H1 (cell line): ENCODE measurements around the gene TXLNG. TPM values are rescaled to one million over a fixed set of nuclear protein-coding genes. Genes with fewer than 3 reads are reported as not detected.

ENCODE experiments used
- ASH2L ChIP-seq: fragments of 200-600, 300-600 bp; sonication (generic); IDR thresholded peaks from one replicate; pipeline ENCODE4 v1.7.1; 2017; ENCODE audit warnings: low read length
- CREB1 ChIP-seq: IDR thresholded peaks from 2 replicates; pipeline ENCODE4 v1.6.1; 2012; ENCODE audit warnings: inconsistent platforms
- GTF2F1 ChIP-seq: IDR thresholded peaks from 2 replicates; pipeline ENCODE4 v1.6.1; 2012; ENCODE audit warnings: low read depth, low read length, improper control_type of control experiment, borderline replicate concordance
- POLR2A ChIP-seq, 2 experiments: IDR thresholded peaks; 1 replicate in 1 of 2; 2 replicates in 1 of 2; pipeline ENCODE4 v1.6.1; 2011; ENCODE audit warnings: low read depth in 2 of 2, low read length in 2 of 2, mild to moderate bottlenecking in 2 of 2; ENCODE audit errors: control extremely low read depth in 1 of 2
- POLR2AphosphoS5 ChIP-seq: IDR thresholded peaks from 2 replicates; pipeline ENCODE4 v1.6.1; 2011; ENCODE audit warnings: low read depth, low read length
- TAF1 ChIP-seq: IDR thresholded peaks from 2 replicates; pipeline ENCODE4 v1.6.1; 2011; ENCODE audit warnings: mild to moderate bottlenecking, low read depth, low read length
- polyA plus RNA-seq, 7 experiments: library from polyadenylated mRNA; depleted of rRNA in 3 of 7; stranded (reverse) in 5 of 7; unstranded in 2 of 7; fragments of >200 nt in 5 of 7; fragments of 200-250 nt in 2 of 7; gene quantifications; 1 replicate in 5 of 7; 2 replicates in 1 of 7; 4 replicates in 1 of 7; pipeline versions ENCODE4 v1.2.1 to v1.2.3, GENCODE V29; 2011 to 2013; ENCODE audit warnings: missing spikeins in 2 of 7, mixed read lengths in 2 of 7
- total RNA-seq: library from RNA; stranded (reverse); fragmentation: NEBNext Ultra II Directional; extraction: Animal tissue kit (Norgen Biotek cat#: 25700); gene quantifications from 2 replicates; pipeline ENCODE4 v1.2.1, GENCODE V29; 2021

Gene TXLNG
- total and polyA plus RNA-seq, 2 of the 8 experiments (the other 6 are each of a cell fraction or from before 2014, with no cell fraction given): 32.9 to 42.9 TPM

DNA sequence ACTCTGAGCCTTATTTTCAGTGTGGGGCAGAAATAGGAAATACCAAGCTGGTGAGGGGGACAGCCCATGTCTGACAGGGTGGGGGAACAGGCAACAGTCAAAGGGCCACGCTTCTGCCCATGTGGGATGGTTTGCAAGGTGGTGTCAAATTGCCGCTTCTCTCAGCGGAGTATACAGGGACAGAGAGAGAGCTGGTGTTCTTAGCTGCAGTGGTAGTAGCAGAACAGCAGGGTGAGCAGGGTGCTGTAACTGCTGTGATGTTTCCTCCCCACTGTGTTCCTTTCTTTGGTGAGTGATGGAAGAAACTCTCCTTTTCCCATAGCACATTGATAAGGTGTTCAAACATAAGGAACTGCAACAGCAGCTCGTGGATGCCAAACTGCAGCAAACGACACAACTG is 46.0 kb downstream of the TXLNG start (continued):
- TF ChIP-seq CREB1 (no peak), POLR2A (IDR thresholded peaks at IDR 0.05; ENCODE audit: control extremely low read depth in 1 of 2, low read depth in 2 of 2, low read length in 2 of 2) (no peak), POLR2AphosphoS5 (no peak), ASH2L (no peak), GTF2F1 (no peak), TAF1 (no peak)
